HUDEP-2 (cell line): ENCODE results near the gene BOLA2B.

Source experiments
- DNase-seq, 76 experiments: peaks; one replicate each; lab custom pipeline; 2025; ENCODE audit not compliant: unreplicated experiment in 76 of 76; lab: John Stamatoyannopoulos, UW

BOLA2B gene

DNA sequence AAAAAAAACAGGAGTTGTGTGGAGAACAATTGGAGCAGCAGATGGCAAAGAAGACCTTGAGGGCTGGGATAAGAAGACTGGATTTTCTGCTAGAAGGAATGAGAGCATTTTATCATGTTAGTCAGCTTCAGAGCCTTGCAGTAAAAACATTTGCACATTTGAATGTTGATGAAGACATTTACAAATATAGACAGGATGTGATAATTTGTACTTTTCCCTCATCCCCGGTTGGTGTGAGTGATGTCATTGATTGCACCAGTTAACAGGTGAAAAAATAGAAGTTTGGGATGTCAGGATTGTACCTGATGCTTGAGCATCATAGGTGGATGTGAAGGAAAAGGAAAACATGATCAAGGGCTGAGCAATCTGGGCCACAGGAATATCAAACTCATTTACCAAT is 47.8 kb downstream of the BOLA2B start:
- no peak for DNase-seq

DNA sequence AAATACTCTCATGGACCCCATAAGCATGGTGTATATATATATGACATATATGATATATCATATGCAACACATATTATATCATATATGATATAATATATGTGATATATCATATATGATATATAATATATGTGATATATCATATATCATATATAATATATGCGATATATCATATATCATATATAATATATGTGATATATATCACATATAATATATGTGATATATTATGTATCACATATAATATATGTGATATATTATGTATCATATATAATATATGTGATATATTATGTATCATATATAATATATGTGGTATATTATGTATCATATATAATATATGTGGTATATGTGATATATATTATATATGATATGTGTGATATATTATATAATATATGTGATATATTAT is 48.5 kb downstream of the BOLA2B start:
- no peak for DNase-seq

DNA sequence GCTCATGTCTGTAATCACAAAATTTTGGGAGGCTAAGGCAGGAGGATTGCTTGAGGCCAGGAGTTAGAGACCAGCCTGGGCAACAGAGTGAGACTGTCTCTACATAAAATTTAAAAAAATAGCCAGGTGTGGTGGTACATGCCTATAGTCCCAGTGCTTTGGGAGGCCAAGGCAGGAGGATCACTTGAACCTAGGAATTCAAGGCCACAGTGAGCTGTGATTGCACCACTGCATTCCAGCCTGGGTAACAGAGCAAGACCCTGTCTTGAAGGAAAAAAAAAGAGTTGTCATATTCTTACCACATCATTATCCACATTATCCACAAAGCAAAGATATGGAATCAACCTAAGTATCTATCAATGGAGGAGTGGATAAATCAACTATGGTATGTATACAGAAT is 49.4 kb downstream of the BOLA2B start:
- no peak for DNase-seq

DNA sequence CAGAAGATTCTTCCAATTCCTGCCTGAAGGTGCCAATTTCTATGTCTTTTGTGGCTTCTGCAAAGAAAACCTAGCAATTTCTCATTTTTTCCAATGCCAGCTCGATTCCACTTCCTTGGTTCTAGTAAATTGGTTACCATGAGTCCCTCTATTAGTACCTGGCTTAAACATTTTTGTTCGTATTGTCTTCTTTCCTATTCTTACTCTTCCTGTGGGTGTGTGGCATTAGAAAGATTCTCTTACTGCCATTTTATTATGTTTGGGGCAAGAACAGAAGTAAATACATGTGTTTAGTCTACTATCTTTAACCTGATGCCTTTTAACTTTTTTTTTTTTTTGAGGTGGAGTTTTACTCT is 50.1 kb downstream of the BOLA2B start:
- no peak for DNase-seq
